T-helper 2 cell (primary cell): ENCODE data around the gene MAG.
"Not testable (repeated sequence)": the region's sequence is repeated elsewhere in the genome, so short reads cannot be mapped to it uniquely, and the experiment has no call there.

Source experiments
- DNase-seq, 5 experiments: peaks; one replicate each; pipeline versions ENCODE4 v3.0.0 to v3.0.0-alpha.2; 2012 to 2022

The MAG gene

GRCh38 chr19:35284153-35285094 lies 7.5 kb upstream of the MAG start:
- DNase-seq: no peak

- DNase-seq: no peak
Observed at GRCh38 chr19:35285095-35285449, 6.9 kb upstream of the MAG start.

GRCh38 chr19:35285465-35285864 lies 6.5 kb upstream of the MAG start:
- not testable (repeated sequence) for DNase-seq

GRCh38 chr19:35286101-35286500 lies 5.9 kb upstream of the MAG start:
- DNase-seq: not testable (repeated sequence)

- no peak for DNase-seq
Observed at GRCh38 chr19:35287713-35288112, 4.2 kb upstream of the MAG start.

- DNase-seq: no peak
Observed at GRCh38 chr19:35288331-35288730, 3.6 kb upstream of the MAG start.

- DNase-seq: no peak
Observed at GRCh38 chr19:35288906-35289305, 3.1 kb upstream of the MAG start.

GRCh38 chr19:35290381-35291127 lies 1.4 kb upstream of the MAG start:
- DNase-seq: no peak

GRCh38 chr19:35291259-35291658 lies 702 bp upstream of the MAG start:
- DNase-seq: no peak

GRCh38 chr19:35292421-35293362 lies 731 bp downstream of the MAG start:
- DNase-seq: no peak

GRCh38 chr19:35293363-35293739 lies 1.4 kb downstream of the MAG start:
- DNase-seq: no peak

- no peak for DNase-seq
Observed at GRCh38 chr19:35293808-35294207, 1.8 kb downstream of the MAG start.

GRCh38 chr19:35294328-35294727 lies 2.4 kb downstream of the MAG start:
- DNase-seq: no peak

GRCh38 chr19:35294859-35295791 lies 3.2 kb downstream of the MAG start:
- DNase-seq: no peak

GRCh38 chr19:35295792-35296462 lies 4.0 kb downstream of the MAG start:
- DNase-seq: peak in 2 of 5 experiments; percentile 11 to 58

- peak in 1 of 5 experiments; percentile 55 for DNase-seq
Observed at GRCh38 chr19:35296644-35297514, 4.9 kb downstream of the MAG start.

GRCh38 chr19:35297515-35297848 lies 5.5 kb downstream of the MAG start:
- no peak for DNase-seq

- peak in 1 of 5 experiments; percentile 21 for DNase-seq
Observed at GRCh38 chr19:35297922-35298321, 6.0 kb downstream of the MAG start.

GRCh38 chr19:35298561-35298972 lies 6.6 kb downstream of the MAG start:
- peak in 1 of 5 experiments; percentile 30 for DNase-seq
